Inflammatory macrophage treated with lipopolysaccharide for 1 hour (primary cell): ENCODE measurements around the gene CASP5.

Experiments used
- DNase-seq, 2 donors: peaks; one replicate each; pipeline ENCODE4 v3.0.0-alpha.2; 2020 to 2022

The CASP5 gene

GRCh38 chr11:104965735-104966134, 57.2 kb downstream of the CASP5 start:
- no peak for DNase-seq

GRCh38 chr11:104964247-104964646, 58.7 kb downstream of the CASP5 start:
- DNase-seq = no peak

- DNase-seq = no peak
These were observed 60.1 kb downstream of the CASP5 start for GRCh38 chr11:104962852-104963251.

- DNase-seq = no peak
These were observed 65.7 kb downstream of the CASP5 start for GRCh38 chr11:104957280-104957679.

- DNase-seq = no peak
These were observed 66.4 kb downstream of the CASP5 start for GRCh38 chr11:104956528-104956927.

- peak; percentile 69 to 82 for DNase-seq
These were observed 76.1 kb downstream of the CASP5 start for GRCh38 chr11:104946907-104947306.
